Testis (tissue), 2 donors: Measurements from ENCODE around the gene ATP1A1.

ENCODE experiments used
- POLR2A ChIP-seq: fragments of 450-650 bp; IDR thresholded peaks from one replicate; pipeline ENCODE4 v1.6.1; 2017; ENCODE audit warnings: antibody characterized with exemption, mild to moderate bottlenecking, moderate library complexity
- TF ChIP-seq, protein P1 (sequence below), 3 experiments: fragments of 450-650 bp in 2 of 3; fragments of 200-600 bp in 1 of 3; sonication (generic) in 1 of 3; IDR thresholded peaks; one replicate each; pipeline ENCODE4 v1.5.1; 2016 to 2019; ENCODE audit warnings: antibody characterized with exemption in 3 of 3, mild to moderate bottlenecking in 2 of 3, moderate library complexity in 1 of 3

GRCh38 chr1:116345011-116345410 is 28.0 kb upstream of the ATP1A1 start:
- TF ChIP-seq, protein P1, sequence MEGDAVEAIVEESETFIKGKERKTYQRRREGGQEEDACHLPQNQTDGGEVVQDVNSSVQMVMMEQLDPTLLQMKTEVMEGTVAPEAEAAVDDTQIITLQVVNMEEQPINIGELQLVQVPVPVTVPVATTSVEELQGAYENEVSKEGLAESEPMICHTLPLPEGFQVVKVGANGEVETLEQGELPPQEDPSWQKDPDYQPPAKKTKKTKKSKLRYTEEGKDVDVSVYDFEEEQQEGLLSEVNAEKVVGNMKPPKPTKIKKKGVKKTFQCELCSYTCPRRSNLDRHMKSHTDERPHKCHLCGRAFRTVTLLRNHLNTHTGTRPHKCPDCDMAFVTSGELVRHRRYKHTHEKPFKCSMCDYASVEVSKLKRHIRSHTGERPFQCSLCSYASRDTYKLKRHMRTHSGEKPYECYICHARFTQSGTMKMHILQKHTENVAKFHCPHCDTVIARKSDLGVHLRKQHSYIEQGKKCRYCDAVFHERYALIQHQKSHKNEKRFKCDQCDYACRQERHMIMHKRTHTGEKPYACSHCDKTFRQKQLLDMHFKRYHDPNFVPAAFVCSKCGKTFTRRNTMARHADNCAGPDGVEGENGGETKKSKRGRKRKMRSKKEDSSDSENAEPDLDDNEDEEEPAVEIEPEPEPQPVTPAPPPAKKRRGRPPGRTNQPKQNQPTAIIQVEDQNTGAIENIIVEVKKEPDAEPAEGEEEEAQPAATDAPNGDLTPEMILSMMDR (IDR thresholded peaks at IDR 0.05): no peak
- no peak for TF ChIP-seq POLR2A
